CD4-positive, alpha-beta T cell treated with Interferon alpha-2 for 1 hour (primary cell): ENCODE measurements around the gene ADORA3.
"Not testable (repeated sequence)": the region's sequence is repeated elsewhere in the genome, so short reads cannot be mapped to it uniquely, and the experiment has no call there.

ENCODE experiments used
- DNase-seq, 2 donors: peaks; one replicate each; pipeline ENCODE4 v3.0.0-alpha.2; 2020 to 2022

ADORA3 gene

DNA sequence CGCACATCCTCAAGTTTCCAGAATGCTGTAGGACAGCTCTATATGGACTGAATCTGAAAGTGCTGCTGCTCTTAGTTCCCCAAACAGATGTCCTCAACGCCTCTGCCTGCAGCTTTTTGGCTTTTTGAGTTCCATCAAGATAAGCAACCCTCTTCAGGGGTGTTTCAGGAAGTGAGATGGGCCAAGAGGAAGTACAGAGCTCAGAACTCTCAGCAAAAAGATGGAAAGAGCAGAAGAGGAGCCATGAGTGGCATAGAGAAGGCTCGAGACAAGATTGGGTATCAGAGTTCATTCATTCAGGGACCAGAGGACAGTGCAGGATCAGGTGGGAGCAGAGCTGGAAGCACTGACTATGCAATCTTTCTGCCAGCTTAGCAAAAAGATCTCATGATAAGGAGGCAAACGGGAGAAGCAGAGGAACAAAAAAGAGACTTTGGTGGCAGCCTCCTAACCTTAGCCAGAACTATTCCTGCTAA lies at the start of gene ADORA3, which contains the start of gene TMIGD3:
Gene ADORA3, minus strand, starts transcription at position 49 of the 476 bp plus-strand sequence. CDS start 279 bp downstream, outside the sequence.
Gene TMIGD3, minus strand, starts transcription at position 49 of the 476 bp plus-strand sequence. CDS start 279 bp downstream, outside the sequence.
- peak; percentile 35 to 36 for DNase-seq

DNA sequence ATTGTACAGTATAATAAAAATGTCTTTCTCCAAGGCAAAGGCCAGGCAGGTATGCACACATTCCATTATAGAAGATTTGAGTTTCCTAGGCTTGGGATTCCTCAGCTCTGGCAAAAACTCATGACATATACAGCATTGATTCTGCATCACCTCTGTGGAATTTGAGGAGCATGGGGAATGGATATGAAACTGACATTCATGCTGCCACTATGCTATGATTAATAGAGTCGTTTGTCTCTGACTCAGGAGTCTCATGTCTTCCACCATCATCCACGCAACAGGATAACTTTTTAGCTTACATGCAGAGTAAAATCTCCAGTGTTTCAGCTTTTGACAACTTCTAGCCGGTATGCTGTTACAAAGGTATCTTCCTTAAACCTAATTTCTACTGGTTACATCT lies 49.8 kb upstream of the ADORA3 start:
- DNase-seq = no peak

DNA sequence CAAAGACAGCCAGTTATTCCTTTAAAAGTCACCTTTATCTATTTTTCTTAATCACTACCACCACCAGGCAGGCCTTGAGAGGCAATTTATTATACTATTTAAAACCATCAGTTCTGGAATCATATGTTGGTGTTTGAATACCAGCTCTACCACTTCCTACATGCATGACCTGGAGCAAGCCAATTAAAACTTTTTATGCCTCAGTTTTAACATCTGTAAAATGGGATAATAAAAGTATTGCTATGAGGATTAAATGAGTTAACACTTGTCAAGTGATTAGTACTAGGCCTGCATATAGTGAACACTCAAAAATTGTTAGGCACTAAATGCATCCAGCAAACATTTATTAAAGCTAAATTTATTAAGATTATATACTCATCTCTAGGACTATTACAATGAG lies 49.2 kb upstream of the ADORA3 start:
- no peak for DNase-seq

DNA sequence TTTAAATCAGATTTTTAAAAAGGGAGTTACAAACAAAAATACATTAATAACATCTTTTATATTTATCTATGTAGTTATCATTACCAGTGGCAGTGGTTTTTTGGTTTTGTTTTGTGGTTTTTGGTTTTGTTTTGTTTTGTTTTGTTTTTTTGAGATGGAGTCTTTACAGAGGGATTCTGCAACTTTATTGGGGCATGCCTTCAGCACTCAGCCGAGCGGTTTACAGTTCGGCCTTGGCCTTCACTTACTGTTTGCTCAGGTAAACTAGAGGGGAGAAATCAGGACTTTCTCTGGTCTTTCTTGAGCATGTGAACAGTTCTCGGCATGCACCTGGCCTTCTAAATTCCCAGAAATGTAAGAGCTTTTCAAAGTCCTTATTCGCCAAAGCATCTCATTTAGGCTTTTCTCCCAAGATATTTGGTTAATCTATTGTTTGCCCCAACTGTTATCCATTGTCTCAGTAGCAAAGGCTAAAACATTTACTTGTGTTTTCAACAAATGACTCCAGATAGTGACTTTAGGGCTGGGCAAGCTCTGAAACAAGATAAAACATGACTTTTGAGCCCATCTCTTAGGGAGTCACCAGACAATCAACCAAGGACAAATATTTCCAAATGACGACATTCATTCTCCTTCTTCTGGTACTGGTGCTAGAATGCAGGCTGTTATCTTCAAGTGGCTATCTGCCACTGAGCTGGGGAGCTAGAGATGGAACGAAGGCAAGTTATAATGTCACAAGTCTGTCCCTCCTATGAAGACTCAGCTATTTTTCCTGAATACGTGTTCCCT lies 48.4 kb upstream of the ADORA3 start:
- DNase-seq = no peak

DNA sequence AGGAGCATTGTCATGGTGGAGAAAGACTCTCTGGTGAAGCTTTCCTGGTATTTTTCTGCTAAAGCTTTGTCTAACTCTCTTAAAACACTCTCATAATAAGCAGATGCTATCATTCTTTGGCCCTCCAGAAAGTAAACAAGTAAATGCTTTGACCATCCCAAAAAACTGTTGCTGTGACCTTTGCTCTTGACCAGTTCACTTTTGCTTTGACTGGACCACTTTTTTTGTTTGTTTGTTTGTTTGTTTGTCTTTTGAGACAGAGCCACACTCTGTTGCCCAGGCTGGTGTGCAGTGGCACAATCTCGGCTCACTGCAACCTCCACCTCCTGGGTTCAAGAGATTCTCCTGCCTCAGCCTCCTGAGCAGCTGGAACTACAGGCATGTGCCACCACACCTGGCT lies 44.4 kb upstream of the ADORA3 start:
- not testable (repeated sequence) for DNase-seq

DNA sequence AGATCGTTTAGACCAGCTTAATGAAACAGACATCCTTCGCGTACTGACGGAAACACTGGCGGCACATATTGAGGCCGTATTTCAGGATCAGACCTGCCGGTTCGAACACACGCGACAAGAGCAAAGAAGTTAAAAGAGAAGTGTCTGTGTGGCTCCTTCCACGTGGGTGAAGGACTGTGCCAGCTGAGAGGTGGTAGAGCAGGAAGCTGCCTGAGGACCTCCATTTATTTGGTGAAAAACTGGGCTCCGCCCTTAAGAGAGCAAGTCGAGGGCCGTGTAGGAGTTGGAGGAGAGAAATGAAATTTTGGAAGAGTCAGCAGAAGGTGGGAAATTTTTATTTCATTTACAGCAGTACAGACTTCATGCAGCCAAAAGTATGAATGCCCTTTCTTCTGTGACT lies 38.8 kb upstream of the ADORA3 start:
- DNase-seq = no peak

DNA sequence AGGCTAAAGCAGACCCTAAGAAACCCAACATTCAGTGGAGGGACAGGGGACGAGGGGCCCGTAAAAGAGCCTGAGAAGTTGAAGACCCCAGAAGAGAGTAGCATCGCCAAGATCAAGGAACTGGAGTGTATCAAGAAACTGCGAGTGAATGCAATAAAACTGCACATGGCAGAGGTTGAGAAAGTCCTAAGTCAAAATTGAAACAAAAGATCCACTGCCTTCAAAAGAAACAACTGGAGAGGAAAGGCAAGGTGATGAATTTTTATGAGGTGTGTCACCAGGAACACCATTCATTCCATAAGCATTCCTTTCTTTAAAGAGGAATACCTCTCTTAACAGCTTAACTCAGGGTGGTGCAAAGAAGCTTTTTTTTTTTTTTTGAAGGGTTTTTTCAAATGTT lies 38.3 kb upstream of the ADORA3 start:
- no peak for DNase-seq

DNA sequence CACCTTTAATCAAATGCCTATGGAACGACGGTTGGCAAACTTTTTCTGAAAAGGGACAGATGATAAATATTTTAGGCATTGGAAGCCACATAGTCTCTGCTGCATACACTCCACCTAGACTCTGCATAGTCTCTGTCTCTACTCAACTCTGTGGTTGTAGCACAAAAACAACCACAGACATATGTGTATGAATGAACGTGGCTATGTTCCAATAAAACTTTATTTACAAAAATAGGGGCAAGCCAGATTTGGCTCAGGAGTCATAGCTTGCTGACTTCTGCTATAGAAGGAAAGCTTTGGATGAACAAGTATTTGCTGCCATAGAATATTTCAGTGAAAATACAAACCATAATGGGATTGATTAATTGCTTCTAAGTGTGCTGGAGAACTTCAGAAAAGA lies 37.5 kb upstream of the ADORA3 start:
- DNase-seq = no peak

DNA sequence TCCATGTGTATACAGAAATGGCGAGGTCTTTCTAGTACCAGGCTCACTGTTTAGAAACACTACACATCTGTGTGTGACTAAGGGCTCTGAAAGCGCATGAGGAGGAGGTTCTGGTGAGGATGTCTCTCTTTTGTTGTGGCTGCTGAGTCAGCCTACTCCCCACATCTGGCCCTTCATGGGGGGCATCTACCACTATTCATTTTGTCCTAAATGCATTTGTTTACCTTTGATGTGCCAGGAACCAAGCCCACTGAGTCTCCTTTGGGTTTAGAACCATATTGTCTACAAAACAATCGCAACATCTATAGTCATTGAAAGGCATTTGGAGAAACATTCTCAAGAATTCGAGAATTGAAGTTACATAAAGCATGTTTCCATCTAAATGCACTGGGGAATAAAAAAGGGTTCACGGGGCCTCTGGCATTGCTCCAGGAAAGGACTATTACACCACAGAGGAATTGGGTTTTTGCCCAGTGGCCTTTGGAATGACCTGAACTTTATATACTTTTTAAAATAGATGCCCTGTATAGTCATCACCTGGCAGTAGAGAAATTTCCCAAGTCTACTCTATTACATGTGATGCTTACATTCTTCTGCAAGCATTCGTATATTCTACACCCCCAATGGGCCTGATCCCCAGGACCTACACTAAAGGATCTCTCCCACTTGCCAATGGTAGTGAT lies 35.1 kb upstream of the ADORA3 start:
- DNase-seq = no peak

DNA sequence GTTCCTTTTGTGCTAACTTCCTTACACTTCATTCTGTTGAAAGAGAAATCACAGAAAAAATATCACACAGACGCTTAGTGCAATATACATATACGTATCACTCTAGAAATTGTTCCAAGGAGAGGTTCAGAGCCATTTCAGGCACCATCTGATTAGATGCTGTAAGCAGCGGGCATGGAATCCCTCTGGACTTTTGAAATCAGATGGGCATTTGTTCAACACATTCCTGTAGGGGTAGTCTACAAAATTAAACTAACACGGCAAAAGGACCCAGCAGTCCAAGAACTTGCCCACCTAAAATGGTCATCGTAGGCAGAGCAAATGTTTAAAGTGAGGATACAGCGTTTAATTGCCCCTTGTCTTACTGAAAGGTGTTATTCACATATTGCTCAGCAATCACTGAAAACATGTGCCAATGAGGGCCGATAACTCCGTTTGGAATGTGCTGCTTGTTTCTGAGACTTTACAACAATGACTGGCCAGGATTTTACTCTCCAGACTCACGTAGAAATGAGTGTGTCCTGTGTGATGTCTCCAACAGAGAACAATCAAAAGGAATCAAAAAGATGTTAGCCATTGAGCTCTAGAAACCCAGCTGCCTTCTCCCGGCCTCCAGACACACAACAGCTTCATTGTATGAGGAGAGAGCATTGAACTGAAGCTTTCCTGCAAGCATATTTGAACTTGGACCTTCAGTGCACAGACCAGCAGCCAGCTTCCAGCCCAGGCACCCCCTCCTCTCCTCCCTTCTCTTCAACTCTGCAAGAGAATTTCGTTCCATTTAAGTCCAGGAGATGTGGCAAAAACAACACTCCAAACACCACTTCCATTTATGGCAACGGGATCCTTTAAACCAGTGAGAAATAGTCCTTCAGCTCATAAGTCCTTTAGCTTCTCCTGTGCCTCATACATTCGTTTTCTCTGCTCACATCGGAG lies 32.1 kb upstream of the ADORA3 start:
- DNase-seq = no peak

DNA sequence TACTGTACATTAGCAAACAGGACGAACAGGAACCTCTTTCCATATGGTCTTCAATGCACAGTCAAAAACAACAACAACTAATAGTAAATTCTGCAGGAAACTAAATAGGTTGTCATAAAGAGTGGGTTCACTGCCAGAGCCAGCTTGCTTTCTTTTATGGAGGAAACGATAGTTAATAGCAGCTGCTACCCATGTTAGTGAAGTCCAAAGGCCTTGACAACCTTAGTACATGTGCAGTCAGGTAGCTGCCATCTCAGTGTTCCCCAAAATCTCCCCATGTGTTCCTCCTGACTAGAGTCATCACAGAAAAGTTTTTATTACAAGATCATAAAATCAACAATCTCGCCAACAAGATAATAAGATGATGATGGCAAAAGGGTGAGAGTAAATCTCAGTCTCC lies 16.6 kb upstream of the ADORA3 start:
- no peak for DNase-seq

DNA sequence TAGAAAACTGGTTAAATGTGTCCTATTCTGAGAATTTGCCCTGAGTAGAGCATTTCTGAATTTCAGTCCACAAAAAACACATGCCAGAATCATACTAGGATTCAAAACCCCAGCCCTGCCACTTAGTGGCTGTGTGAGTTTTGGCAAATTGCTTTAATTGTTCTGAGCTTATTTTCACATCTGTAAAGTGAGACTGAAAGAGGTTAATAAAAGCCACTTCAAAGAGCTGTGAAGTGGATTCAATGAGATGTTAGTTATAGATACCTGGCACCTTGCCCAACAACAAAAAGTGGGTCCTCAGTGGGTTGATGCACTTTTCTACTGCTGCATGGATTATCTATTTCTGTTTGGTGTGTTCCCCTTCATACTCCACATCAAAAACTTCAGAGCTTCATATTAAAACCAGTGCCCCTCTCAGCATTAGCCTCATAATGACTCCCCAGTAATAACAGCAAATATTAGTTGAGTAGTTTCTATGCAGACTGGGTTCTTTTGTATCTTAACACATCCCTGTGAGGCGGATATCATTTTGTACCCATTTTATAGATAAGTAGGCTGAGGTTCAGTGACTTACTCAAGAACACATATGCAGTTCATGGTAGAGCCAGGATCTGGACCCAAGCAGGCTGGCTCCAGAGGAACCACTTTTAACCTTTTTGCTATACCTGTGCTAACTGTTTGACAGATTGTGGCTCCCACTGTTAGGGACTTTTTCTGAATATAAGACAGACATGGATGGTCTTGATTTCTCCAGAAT lies 14.2 kb upstream of the ADORA3 start:
- peak in 1 of 2 donors; percentile 55 for DNase-seq

DNA sequence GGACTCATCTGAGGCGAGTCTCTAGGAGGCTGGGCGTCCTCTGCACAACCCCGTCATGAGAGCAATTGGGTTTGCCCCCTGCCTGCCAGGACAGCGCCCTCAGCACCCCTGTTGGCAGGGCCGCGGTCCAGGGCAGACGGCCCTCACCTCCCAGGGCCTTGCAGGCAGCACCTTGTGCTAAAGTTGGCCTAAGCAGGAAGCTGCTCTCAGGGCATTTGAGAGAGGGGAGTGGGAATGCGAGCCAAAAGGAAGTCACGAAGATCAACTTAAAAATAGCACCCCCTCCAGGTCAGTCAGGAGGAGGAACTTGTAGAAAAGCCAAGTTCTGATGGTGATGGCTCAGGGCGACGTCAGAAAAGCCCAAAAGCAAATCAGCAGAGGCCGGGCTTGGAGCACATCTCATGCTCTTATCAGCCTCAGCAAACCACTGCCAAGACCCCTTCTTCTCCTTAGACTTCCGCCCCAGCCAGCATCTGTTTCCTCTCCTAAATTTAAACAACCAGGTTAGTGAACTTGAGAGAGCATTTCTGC lies 12.6 kb upstream of the ADORA3 start:
- peak; percentile 45 to 57 for DNase-seq

DNA sequence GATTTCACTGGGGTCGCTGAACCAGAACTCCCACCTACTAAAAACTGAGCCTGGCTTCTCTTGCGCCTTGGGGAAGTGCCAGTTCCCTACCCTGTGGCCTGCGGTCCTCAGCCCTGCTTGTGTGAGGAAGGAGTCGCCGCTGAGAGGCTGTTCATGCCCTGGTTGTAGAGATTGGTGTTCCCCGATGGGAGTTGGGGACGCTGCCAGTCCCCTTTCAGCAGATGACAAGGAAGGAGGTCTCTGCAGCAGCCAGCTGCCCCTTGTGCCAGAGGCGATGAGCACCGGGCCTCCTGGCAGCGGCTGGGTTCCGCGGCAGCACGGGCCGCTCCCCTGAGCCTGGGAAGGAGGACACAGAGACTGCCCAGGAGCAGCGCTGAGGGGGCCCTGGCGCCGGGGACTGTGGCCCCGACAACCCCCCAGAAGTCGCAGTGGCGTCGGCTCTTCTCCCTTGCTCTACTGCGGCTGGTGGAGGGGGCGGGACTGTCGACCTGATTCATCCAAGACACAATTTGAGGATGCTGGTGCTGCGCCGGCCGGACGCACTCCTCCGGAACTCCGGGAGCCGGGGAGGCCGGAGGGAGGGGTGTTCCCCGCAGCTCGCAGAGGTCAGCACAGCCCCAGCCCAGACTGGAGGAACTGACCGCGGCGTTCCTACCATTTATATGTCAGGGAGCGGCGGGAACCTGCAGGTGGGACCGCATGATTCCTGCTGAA lies 12.0 kb upstream of the ADORA3 start:
- no peak for DNase-seq

DNA sequence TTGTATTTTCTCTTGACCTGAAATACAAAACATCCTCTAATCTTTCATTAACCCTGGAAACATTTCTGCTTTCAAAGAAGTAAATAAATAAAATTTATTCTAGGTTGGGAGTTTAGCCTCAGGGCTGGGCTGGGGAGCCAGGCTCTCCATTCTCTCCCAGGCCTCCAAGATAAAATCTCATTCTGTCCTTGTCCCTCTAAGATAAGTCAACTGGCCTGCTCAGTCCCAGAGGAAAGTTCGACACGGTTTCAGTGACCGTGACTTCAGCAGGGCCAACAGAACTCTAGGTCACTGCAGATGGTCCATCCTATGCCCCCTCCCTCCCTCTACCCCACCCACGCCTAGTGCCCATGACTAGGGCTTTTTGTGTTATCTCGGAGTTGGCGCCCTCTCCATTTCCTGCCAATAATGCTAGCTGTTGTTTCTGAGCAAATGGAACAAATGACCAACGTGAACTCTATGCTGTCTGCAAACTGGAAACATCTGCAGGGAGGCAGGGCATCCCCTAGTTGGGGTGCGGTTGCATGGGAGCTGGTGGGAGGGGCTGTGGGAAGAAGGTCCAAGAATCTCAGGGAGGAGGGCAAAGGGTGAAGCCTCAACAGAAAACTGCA lies 10.1 kb upstream of the ADORA3 start:
- no peak for DNase-seq

DNA sequence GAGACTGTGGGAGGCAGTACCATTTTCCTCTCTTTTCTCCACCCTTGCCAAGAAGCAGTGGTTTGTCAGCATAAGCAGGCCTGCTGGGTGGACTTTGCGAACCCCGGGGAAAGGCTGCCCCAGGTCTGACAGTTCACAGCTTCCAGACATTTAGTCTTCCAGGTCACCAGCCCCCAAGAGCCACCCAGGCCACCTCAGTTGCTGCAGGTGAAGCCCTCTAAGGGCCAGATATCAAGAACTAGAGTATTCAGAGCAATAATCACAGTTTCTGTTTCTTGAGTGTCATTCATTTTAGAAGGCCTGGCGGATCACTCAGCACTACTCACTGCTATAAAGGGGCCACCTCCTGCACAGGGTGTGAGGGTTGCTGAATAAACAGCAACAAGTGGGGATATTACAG lies 9.5 kb upstream of the ADORA3 start:
- no peak for DNase-seq

DNA sequence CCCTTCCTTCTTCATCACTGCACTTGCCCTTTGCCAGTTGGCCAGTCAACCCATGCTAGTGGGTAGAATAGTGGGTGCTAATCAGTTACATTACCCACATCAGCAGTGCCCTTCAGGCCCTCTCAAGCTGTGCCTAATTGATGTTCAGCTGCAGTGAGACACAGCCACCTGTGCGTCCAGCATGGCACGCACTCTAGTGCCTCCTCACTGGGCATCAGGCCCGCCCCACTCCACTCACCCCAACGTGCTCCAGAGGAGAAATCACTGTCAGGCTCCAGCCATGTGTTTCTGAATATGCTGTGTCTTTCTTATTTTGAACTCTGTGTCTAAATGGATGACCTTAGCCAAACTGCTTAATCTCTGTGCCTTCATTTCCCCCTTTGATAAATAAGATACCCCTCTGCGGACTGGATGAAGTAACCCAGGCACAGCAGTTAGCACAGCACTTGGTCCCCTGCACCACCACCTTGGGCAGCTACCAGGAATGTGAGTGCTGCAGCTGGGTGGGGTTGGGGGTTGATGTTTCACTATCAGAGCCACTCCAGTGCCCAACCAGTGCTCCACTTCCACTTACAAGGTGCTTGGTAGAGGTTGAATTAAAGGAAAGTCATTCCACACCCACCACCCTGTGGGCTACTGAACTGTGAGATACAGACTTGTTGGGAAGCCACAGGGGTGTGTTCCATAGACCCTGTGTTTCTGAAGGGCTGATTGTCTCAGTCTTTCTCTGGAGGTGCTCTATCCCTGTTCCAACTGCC lies 8.9 kb upstream of the ADORA3 start:
- no peak for DNase-seq

DNA sequence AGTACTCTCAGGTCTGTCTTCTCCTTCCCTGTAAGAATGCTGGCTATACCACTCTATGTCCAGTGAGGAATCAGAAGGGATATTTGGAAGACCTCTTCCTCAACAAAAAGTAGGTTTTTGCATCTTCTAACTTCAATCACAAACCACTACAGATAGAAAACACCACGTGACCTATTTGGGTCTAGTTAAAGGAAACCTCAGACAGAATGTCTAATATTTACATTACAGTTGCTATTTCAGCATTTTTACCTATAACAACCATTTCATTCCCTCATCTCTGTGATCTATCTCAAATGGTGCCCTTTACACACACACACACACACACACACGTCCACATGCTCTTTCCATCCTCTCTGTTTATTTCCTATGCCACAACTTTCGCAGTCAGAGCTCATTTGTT lies 7.9 kb upstream of the ADORA3 start:
- DNase-seq = peak in 1 of 2 donors; percentile 43

DNA sequence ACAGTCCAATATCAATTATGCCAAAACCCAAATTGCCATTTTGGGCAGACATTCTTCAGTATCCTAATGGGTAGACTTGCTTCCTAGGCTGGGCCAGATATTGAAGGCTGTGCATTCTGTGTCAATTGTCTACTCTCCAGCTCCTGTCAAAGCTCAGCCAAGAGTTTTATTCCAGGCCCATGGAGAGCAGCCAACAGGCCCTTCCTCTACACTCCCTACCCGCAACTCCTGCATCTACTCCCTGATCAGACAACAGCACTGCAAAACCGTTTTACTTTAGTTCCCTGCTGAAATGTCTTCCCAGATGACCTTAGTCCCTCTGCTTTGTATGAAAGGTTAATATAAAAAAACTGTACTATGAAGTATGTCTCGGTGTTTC lies 6.6 kb upstream of the ADORA3 start:
- no peak for DNase-seq
